Activated naive CD8-positive, alpha-beta T cell treated with anti-CD3 and anti-CD28 coated beads, Interleukin-2, amount 50 U/mL, for 24 hours (primary cell): Measurements from ENCODE around the gene TMEM121B.

Experiments
- ATAC-seq: fragments of 150-1000 bp; cut with Tn5 transposase; one replicate; pipeline ENCODE4 v1.10.0; 2021
- DNase-seq: peaks from one replicate; pipeline ENCODE4 v3.0.0; 2021
- H3K27ac Mint-ChIP-seq: one replicate; pipeline ENCODE4 v1.8.0; 2021; ENCODE audit warnings: mild to moderate bottlenecking, mixed read lengths
- H3K27me3 Mint-ChIP-seq: one replicate; pipeline ENCODE4 v1.8.0; 2021; ENCODE audit warnings: mixed read lengths
- H3K36me3 Mint-ChIP-seq: one replicate; pipeline ENCODE4 v1.8.0; 2021; ENCODE audit warnings: low read depth, mixed read lengths
- H3K4me1 Mint-ChIP-seq: one replicate; pipeline ENCODE4 v1.8.0; 2021; ENCODE audit warnings: mixed read lengths
- H3K4me3 Mint-ChIP-seq: one replicate; pipeline ENCODE4 v1.8.0; 2021; ENCODE audit warnings: mild to moderate bottlenecking, moderate library complexity, mixed read lengths
- H3K9me3 Mint-ChIP-seq: one replicate; pipeline ENCODE4 v1.8.0; 2021; ENCODE audit warnings: mixed read lengths

TMEM121B gene

GRCh38 chr22:17121233-17122195 is at the start of gene TMEM121B:
Gene TMEM121B, minus strand, starts transcription at chr22:17121360. Its CDS starts 233 bp downstream, at chr22:17121127.
- peak; percentile 34 for DNase-seq
- no peaks in the 10 kb centered on the region for H3K36me3 Mint-ChIP-seq
- peaks cover 27% of the 10 kb centered on the region for H3K27me3 Mint-ChIP-seq
- H3K9me3 Mint-ChIP-seq = no peaks in the 10 kb centered on the region
- peak; percentile 15 for ATAC-seq
- H3K4me3 Mint-ChIP-seq = peak within 1 kb of the TSS; percentile 43
- H3K27ac Mint-ChIP-seq = no peak within 1 kb of the TSS
- peaks cover 28% of the 10 kb centered on the region for H3K4me1 Mint-ChIP-seq

GRCh38 chr22:17167486-17167885 is 46.3 kb upstream of the TMEM121B start:
- DNase-seq (no peak), ATAC-seq (no peak)
- H3K4me1 Mint-ChIP-seq = peaks cover 7% of the 10 kb centered on the region
- H3K36me3 Mint-ChIP-seq = no peaks in the 10 kb centered on the region
- H3K9me3 Mint-ChIP-seq = no peaks in the 10 kb centered on the region
- H3K27me3 Mint-ChIP-seq = peaks cover 6% of the 10 kb centered on the region
- H3K27ac Mint-ChIP-seq = no peak overlapping the region
- H3K4me3 Mint-ChIP-seq = no peak overlapping the region

GRCh38 chr22:17164392-17165024 is 43.3 kb upstream of the TMEM121B start:
- peaks cover 6% of the 10 kb centered on the region for H3K27me3 Mint-ChIP-seq
- DNase-seq (no peak), ATAC-seq (no peak)
- no peaks in the 10 kb centered on the region for H3K9me3 Mint-ChIP-seq
- H3K27ac Mint-ChIP-seq = no peak overlapping the region
- H3K4me1 Mint-ChIP-seq = peaks cover 6% of the 10 kb centered on the region
- H3K36me3 Mint-ChIP-seq = peaks cover 3% of the 10 kb centered on the region
- no peak overlapping the region for H3K4me3 Mint-ChIP-seq

GRCh38 chr22:17162731-17163130 is 41.6 kb upstream of the TMEM121B start:
- DNase-seq (no peak), ATAC-seq (no peak)
- Mint-ChIP-seq H3K36me3 (peaks cover 4% of the 10 kb centered on the region), H3K4me3 (no peak overlapping the region), H3K27ac (no peak overlapping the region), H3K9me3 (no peaks in the 10 kb centered on the region), H3K27me3 (peaks cover 5% of the 10 kb centered on the region), H3K4me1 (peaks cover 13% of the 10 kb centered on the region)

- Mint-ChIP-seq H3K4me1 (peaks cover 19% of the 10 kb centered on the region), H3K4me3 (no peak overlapping the region), H3K9me3 (no peaks in the 10 kb centered on the region), H3K27ac (no peak overlapping the region), H3K27me3 (no peaks in the 10 kb centered on the region), H3K36me3 (peaks cover 8% of the 10 kb centered on the region)
- DNase-seq (no peak), ATAC-seq (no peak)
Observed at GRCh38 chr22:17161991-17162390, 40.8 kb upstream of the TMEM121B start.

- H3K27me3 Mint-ChIP-seq = no peaks in the 10 kb centered on the region
- H3K9me3 Mint-ChIP-seq = no peaks in the 10 kb centered on the region
- DNase-seq = peak; percentile 75
- peak; percentile 53 for ATAC-seq
- H3K4me1 Mint-ChIP-seq = peaks cover 39% of the 10 kb centered on the region
- H3K4me3 Mint-ChIP-seq = peak overlapping the region; percentile 83
- H3K36me3 Mint-ChIP-seq = peaks cover 15% of the 10 kb centered on the region
- H3K27ac Mint-ChIP-seq = peak overlapping the region; percentile 86
Observed at GRCh38 chr22:17159504-17159951, 38.4 kb upstream of the TMEM121B start.

- no peaks in the 10 kb centered on the region for H3K9me3 Mint-ChIP-seq
- H3K4me1 Mint-ChIP-seq = peaks cover 40% of the 10 kb centered on the region
- ATAC-seq = peak; percentile 81
- peak; percentile 90 for DNase-seq
- H3K27me3 Mint-ChIP-seq = no peaks in the 10 kb centered on the region
- peaks cover 15% of the 10 kb centered on the region for H3K36me3 Mint-ChIP-seq
- H3K4me3 Mint-ChIP-seq = peak within 1 kb of the TSS; percentile 83
- peak within 1 kb of the TSS; percentile 86 for H3K27ac Mint-ChIP-seq
Observed at GRCh38 chr22:17158568-17159503, 37.7 kb upstream of the TMEM121B start, which contains the start of gene HDHD5. Gene HDHD5, minus strand, starts transcription at chr22:17159277. Its CDS starts 26 bp downstream, at chr22:17159251.

- Mint-ChIP-seq H3K9me3 (no peaks in the 10 kb centered on the region), H3K4me1 (peaks cover 40% of the 10 kb centered on the region), H3K27ac (peak overlapping the region; percentile 77), H3K36me3 (peaks cover 15% of the 10 kb centered on the region), H3K27me3 (no peaks in the 10 kb centered on the region), H3K4me3 (peak overlapping the region; percentile 83)
- DNase-seq (no peak), ATAC-seq (no peak)
Observed at GRCh38 chr22:17158176-17158567, 37.0 kb upstream of the TMEM121B start.

- Mint-ChIP-seq H3K9me3 (no peaks in the 10 kb centered on the region), H3K4me3 (peak overlapping the region; percentile 83), H3K27me3 (no peaks in the 10 kb centered on the region), H3K4me1 (peaks cover 40% of the 10 kb centered on the region), H3K27ac (no peak overlapping the region), H3K36me3 (peaks cover 15% of the 10 kb centered on the region)
- no peak for DNase-seq
- ATAC-seq = no peak
Observed at GRCh38 chr22:17157714-17158113, 36.6 kb upstream of the TMEM121B start.

- Mint-ChIP-seq H3K27me3 (no peaks in the 10 kb centered on the region), H3K36me3 (peaks cover 20% of the 10 kb centered on the region), H3K27ac (no peak overlapping the region), H3K9me3 (no peaks in the 10 kb centered on the region), H3K4me1 (peaks cover 48% of the 10 kb centered on the region), H3K4me3 (peak overlapping the region; percentile 59)
- ATAC-seq (no peak), DNase-seq (no peak)
Observed at GRCh38 chr22:17155941-17156340, 34.8 kb upstream of the TMEM121B start.

- Mint-ChIP-seq H3K27ac (no peak overlapping the region), H3K4me3 (no peak overlapping the region), H3K4me1 (peaks cover 39% of the 10 kb centered on the region), H3K36me3 (peaks cover 23% of the 10 kb centered on the region), H3K9me3 (no peaks in the 10 kb centered on the region), H3K27me3 (no peaks in the 10 kb centered on the region)
- no peak for ATAC-seq
- DNase-seq = no peak
Observed at GRCh38 chr22:17152971-17153370, 31.8 kb upstream of the TMEM121B start.

GRCh38 chr22:17152340-17152739 is 31.2 kb upstream of the TMEM121B start:
- Mint-ChIP-seq H3K9me3 (no peaks in the 10 kb centered on the region), H3K4me1 (peaks cover 32% of the 10 kb centered on the region), H3K27ac (no peak overlapping the region), H3K4me3 (no peak overlapping the region), H3K27me3 (no peaks in the 10 kb centered on the region), H3K36me3 (peaks cover 23% of the 10 kb centered on the region)
- ATAC-seq (no peak), DNase-seq (no peak)

GRCh38 chr22:17149076-17149815 is 28.1 kb upstream of the TMEM121B start:
- DNase-seq (no peak), ATAC-seq (no peak)
- H3K27ac Mint-ChIP-seq = no peak overlapping the region
- H3K36me3 Mint-ChIP-seq = peaks cover 18% of the 10 kb centered on the region
- peaks cover 9% of the 10 kb centered on the region for H3K4me1 Mint-ChIP-seq
- no peaks in the 10 kb centered on the region for H3K27me3 Mint-ChIP-seq
- no peaks in the 10 kb centered on the region for H3K9me3 Mint-ChIP-seq
- H3K4me3 Mint-ChIP-seq = no peak overlapping the region
